Rectal smooth muscle tissue (tissue), 1 donor: ENCODE data around the gene THOC2.

ENCODE experiments used
- H3K27ac ChIP-seq: one replicate; pipeline ENCODE4 v1.7.0; 2013; ENCODE audit warnings: low read depth, low read length, inconsistent platforms
- H3K27me3 ChIP-seq: one replicate; pipeline ENCODE4 v1.7.0; 2013; ENCODE audit warnings: low read length; ENCODE audit not compliant: control insufficient read depth, insufficient read depth
- H3K36me3 ChIP-seq: one replicate; pipeline ENCODE4 v1.7.0; 2013; ENCODE audit warnings: low read length; ENCODE audit not compliant: control insufficient read depth, insufficient read depth
- H3K4me1 ChIP-seq: one replicate; pipeline ENCODE4 v1.7.0; 2013; ENCODE audit warnings: low read length; ENCODE audit not compliant: control insufficient read depth, insufficient read depth
- H3K4me3 ChIP-seq: one replicate; pipeline ENCODE4 v1.7.0; 2013; ENCODE audit warnings: low read length
- H3K9ac ChIP-seq: one replicate; pipeline ENCODE4 v1.7.0; 2013; ENCODE audit warnings: low read length

THOC2 gene

DNA sequence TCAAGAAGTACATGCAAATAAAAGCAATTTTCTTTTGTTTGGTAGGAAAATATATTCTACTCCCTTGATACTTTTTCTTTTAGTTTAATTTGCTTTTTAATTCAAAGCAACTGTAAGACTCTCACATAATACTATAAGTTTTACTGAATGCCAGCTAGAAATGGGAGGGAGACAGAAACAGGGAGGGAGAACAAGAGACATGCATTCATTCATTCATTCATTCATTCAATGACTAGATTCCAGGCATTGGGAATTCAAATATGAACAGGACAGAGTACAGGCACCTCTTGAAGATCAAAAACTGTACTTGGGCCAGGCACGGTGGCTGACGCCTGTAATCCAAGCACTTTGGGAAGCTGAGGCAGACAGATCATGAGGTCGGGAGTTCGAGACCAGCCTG lies 85.6 kb downstream of the THOC2 start:
- no peaks in the 10 kb centered on the region for H3K36me3 ChIP-seq
- no peak overlapping the region for H3K27ac ChIP-seq
- no peak overlapping the region for H3K4me3 ChIP-seq
- H3K9ac ChIP-seq: no peak overlapping the region
- no peaks in the 10 kb centered on the region for H3K4me1 ChIP-seq
- no peaks in the 10 kb centered on the region for H3K27me3 ChIP-seq

DNA sequence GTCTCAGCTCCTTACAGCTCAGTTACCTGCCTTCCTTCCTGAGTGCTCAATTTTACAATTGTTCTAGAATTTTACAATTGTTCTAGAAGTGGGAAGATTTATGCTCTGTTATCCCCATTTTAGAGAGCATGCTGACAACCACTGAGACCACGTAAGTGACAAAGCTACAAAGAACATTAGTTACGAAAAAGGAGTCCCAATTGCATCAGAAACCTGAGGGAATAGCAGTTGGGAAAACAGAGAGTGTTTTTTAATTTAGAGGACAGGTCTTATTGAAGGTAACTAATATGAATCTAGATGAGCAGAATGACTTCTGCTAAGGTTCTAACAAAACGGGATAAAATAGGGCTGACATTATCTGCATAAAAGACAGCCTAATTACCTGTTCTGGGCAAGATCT lies 103.3 kb downstream of the THOC2 start:
- Histone ChIP-seq H3K27ac (no peak overlapping the region), H3K4me1 (no peaks in the 10 kb centered on the region), H3K9ac (no peak overlapping the region), H3K4me3 (no peak overlapping the region), H3K36me3 (no peaks in the 10 kb centered on the region), H3K27me3 (no peaks in the 10 kb centered on the region)

DNA sequence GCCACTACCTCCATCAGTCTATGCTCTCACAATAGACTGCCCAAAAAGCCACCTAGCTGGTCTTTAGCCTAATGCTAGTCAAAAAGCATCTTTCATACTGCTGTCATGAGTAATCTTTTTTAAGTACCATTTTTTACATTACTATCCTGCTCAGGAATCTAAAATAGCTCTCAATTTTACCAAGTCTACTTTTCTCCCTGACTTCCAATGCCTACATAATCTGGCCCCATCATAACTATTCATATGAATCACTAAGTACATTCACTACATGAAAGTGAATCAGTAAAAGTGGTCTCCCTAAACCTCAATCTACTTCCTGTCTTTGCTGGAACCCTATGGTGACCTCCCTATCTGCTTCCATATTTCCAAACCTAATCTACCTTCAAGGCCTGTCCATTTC lies 105.9 kb downstream of the THOC2 start:
- Histone ChIP-seq H3K4me1 (no peaks in the 10 kb centered on the region), H3K36me3 (no peaks in the 10 kb centered on the region), H3K27me3 (no peaks in the 10 kb centered on the region), H3K9ac (no peak overlapping the region), H3K4me3 (no peak overlapping the region), H3K27ac (no peak overlapping the region)

DNA sequence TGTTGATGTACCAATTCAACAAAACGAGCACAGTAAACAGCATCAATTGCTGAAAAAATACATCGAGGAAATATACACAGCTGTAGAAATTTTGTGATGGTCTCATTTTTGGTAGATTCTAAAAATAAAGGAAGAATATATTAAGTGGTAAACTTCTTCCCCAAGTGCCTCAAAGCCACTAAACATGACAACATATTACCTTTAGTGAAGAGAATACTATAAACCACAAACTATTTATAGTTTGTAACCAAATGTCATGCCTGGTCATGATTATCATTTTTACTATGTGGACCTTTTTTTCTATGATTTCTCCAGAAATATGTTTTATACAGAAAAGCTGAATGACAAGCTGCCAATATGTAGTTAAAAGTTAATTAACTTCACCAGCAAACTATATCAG lies 106.9 kb downstream of the THOC2 start:
- H3K36me3 ChIP-seq: no peaks in the 10 kb centered on the region
- no peak overlapping the region for H3K4me3 ChIP-seq
- no peak overlapping the region for H3K9ac ChIP-seq

DNA sequence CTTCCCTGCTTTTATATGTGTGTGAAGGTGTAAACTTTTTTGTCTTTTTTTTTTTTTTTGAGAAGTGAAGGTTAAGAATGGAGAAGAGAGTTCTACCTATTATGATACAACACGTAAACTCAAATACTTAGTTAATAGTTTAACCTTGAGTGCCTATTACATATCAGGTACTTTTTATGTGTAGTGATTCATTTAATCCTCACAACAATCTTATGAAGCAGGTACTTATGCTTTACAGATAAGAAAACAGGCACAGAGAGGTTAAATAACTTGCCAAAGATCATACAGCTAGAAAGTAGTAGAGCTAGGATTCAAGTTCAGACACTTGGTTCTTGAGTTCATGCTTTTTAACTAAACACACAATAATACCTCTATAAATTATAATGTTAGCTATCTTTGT lies 107.4 kb downstream of the THOC2 start:
- H3K36me3 ChIP-seq: no peaks in the 10 kb centered on the region
- no peaks in the 10 kb centered on the region for H3K27me3 ChIP-seq

More for the DNA sequence above, 106.9 kb downstream of the THOC2 start:
- Histone ChIP-seq H3K27ac (no peak overlapping the region), H3K27me3 (no peaks in the 10 kb centered on the region), H3K4me1 (no peaks in the 10 kb centered on the region)

DNA sequence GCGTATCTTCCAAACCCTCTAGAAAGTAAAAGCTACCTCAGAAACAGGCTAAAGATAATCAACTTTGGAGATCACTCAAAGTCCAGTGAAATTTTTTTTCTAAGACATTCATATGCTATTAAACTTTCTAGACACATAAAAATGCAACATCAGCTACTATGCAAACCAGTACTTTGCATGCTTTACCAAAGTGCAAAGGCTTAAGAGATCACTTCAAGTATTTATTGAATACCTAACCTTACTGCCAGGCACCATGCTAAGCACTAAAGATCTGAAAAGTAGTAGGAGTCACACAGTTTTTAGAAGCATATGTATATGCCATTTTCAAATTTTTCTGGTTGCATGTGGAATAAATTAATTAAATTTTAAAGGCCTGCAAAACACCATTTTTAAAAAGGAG lies 115.8 kb downstream of the THOC2 start:
- Histone ChIP-seq H3K27me3 (no peaks in the 10 kb centered on the region), H3K9ac (no peak overlapping the region), H3K4me1 (no peaks in the 10 kb centered on the region), H3K36me3 (no peaks in the 10 kb centered on the region), H3K27ac (no peak overlapping the region), H3K4me3 (no peak overlapping the region)

More for the DNA sequence above, 107.4 kb downstream of the THOC2 start:
- Histone ChIP-seq H3K27ac (no peak overlapping the region), H3K4me1 (no peaks in the 10 kb centered on the region), H3K9ac (no peak overlapping the region), H3K4me3 (no peak overlapping the region)

DNA sequence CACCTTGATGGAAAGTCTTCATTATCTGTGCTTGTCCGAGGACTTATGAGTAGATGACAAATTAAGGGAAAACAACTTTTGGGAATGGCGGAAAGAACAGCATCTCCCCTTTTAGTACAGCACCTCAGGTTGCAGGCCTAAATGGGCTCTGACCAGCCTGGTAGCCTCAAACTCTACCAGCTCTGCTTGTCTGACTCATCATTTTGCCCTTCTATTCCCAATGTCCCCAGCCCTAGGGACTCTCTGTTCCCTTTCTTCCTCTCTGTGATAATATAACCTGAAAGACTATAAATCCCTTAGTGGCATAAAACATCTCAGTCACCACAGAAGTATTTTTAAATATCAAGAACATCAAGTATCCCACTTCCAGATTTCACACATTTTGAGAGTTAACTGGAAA lies 121.9 kb downstream of the THOC2 start:
- no peak overlapping the region for H3K27ac ChIP-seq
- H3K4me1 ChIP-seq: no peaks in the 10 kb centered on the region
- H3K9ac ChIP-seq: no peak overlapping the region
- H3K4me3 ChIP-seq: no peak overlapping the region
- H3K36me3 ChIP-seq: no peaks in the 10 kb centered on the region
- H3K27me3 ChIP-seq: no peaks in the 10 kb centered on the region

DNA sequence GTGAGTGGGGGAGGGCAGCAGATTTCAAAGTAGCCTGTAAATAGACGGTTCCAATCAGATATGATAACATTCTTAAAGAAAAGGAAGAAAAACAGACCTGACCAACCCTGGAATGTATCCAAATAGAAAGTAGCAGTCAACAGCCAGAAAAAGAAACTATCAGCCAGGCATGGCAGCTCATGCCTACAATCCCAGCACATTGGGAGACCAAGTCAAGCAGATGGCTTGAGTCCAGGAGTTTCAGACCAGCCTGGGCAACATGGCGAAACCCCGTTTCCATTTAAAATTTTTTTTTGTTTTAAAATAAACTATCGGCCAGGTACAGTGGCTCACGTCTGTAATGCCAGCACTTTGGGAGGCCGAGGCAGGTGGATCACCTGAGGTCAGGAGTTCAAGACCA lies 125.0 kb downstream of the THOC2 start:
- Histone ChIP-seq H3K4me3 (no peak overlapping the region), H3K9ac (no peak overlapping the region), H3K4me1 (no peaks in the 10 kb centered on the region), H3K27ac (no peak overlapping the region), H3K36me3 (no peaks in the 10 kb centered on the region), H3K27me3 (no peaks in the 10 kb centered on the region)

DNA sequence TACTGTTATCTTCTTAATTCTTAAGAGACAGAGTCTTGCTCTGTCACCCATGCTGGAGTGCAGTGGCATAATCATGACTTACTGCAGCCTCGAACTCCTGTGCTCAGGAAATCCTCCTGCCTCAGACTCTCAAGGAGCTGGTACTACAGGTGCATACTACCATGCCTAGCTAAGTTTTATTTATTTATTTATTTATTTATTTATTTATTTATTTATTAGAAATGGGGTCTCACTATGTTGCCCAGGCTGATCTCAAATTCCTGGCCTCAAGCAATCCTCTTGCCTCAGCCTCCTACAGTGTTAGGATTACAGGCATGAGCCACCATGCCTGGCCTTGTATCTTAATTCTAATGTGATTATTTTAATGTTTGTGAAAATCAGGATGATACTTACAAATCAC lies 125.6 kb downstream of the THOC2 start:
- no peaks in the 10 kb centered on the region for H3K4me1 ChIP-seq
- no peak overlapping the region for H3K4me3 ChIP-seq
- no peaks in the 10 kb centered on the region for H3K27me3 ChIP-seq
- H3K36me3 ChIP-seq: no peaks in the 10 kb centered on the region
- no peak overlapping the region for H3K9ac ChIP-seq
- no peak overlapping the region for H3K27ac ChIP-seq

DNA sequence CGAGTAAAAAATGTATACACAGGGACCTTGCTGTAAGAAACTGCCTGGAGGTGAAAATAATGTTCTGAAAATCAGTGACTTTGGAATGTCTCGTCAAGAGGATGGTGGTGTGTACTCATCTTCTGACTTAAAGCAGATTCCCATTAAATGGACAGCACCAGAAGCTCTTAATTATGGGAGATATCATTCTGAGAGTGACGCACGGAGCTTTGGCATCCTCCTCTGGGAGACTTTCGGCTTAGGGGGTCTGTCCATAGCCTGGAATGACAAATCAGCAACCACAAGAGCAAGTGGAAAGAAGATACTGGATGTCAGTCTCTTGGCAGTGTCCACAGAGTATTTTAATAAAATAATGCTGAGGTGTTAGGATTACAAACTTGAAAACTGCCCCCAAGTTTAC lies 129.4 kb downstream of the THOC2 start:
- no peak overlapping the region for H3K9ac ChIP-seq
- H3K27ac ChIP-seq: no peak overlapping the region
- no peaks in the 10 kb centered on the region for H3K27me3 ChIP-seq

DNA sequence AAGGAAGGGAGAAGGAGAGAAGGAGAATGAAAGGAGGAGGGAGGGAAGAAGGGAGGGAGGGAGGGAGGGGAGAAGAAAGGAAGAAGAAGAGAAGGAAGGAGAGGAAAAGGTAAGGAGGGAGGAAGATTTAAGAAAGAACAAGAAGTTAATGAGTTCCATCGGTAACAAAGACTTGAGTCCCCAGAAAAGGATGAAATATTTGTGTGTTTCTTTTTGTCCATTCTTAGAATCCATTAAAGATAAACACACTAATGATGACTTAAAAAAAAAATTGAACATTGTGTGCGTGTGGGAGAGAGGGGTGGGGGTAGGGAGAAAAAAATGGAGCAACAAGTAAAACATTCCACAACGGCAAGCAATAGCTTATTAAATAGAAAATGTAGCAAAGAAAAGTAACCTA lies 131.4 kb downstream of the THOC2 start:
- Histone ChIP-seq H3K4me3 (no peak overlapping the region), H3K27me3 (no peaks in the 10 kb centered on the region), H3K9ac (no peak overlapping the region), H3K36me3 (no peaks in the 10 kb centered on the region), H3K27ac (no peak overlapping the region), H3K4me1 (no peaks in the 10 kb centered on the region)

More for the DNA sequence above, 129.4 kb downstream of the THOC2 start:
- Histone ChIP-seq H3K4me1 (no peaks in the 10 kb centered on the region), H3K4me3 (no peak overlapping the region), H3K36me3 (no peaks in the 10 kb centered on the region)

DNA sequence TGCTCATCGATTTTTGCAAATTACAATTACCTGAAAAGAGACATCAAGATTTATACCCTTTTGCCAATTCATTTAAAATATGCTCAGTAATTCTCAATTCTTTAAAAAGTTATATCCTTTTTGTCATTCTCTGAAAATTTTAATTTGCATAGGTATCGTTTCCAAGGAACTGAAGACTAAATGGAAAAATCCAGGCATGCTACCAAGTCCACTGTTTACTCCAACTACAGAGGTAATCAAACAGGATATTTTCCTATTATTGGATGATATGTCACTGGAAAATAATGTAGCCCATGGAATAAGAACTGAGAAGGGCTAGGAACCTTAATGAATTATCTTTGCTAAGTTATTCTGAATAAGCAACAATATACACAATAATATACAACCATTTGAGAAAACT lies 132.7 kb downstream of the THOC2 start:
- no peaks in the 10 kb centered on the region for H3K27me3 ChIP-seq
- H3K9ac ChIP-seq: no peak overlapping the region
- no peak overlapping the region for H3K4me3 ChIP-seq
- H3K27ac ChIP-seq: no peak overlapping the region
- H3K4me1 ChIP-seq: no peaks in the 10 kb centered on the region
- H3K36me3 ChIP-seq: no peaks in the 10 kb centered on the region

DNA sequence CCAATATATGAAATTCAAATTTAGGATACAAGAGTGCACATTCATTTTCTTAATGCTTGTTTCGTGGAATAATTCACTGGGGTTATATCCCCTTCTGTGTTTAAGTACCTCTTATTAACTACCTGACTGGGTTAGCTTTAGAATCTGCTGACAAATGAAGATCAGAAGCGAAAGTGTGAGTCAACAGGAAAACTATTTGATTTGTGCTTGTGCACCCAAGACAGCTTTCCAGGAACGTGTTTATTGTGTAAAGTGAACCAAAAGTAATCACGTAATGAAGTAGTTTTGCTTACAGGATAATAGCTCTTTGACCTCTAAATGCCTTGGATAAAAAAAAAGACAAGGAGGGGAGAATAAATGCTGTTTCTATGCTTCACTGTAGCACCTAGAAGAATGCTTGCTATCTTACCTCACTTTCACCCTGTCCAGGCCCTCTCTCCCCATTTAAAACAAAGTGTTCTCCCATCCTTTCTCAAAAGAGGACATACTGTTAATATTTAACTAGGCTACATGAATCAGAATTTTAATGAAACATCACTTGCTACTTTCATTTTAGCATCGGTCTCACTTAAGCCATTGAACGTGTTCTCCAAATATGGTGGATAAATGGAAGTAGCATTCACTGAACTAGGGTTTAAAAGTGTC lies 141.9 kb downstream of the THOC2 start:
- H3K9ac ChIP-seq: no peak overlapping the region
- H3K4me1 ChIP-seq: no peaks in the 10 kb centered on the region
- H3K27me3 ChIP-seq: no peaks in the 10 kb centered on the region
- H3K36me3 ChIP-seq: no peaks in the 10 kb centered on the region
- H3K4me3 ChIP-seq: no peak overlapping the region
- H3K27ac ChIP-seq: no peak overlapping the region
